ENCODE results near the gene ITPR1.

- TF ChIP-seq EP300 (IDR thresholded peaks at IDR 0.05) = no peak
- TF ChIP-seq CTCF (IDR thresholded peaks at IDR 0.05) = no peak
Observed at GRCh38 chr3:4582624-4583023, 89.5 kb downstream of the ITPR1 start.
